ENCODE data around the gene TPTE2.
"Not testable (repeated sequence)": the region's sequence is repeated elsewhere in the genome, so short reads cannot be mapped to it uniquely, and the experiment has no call there.

The TPTE2 gene

DNA sequence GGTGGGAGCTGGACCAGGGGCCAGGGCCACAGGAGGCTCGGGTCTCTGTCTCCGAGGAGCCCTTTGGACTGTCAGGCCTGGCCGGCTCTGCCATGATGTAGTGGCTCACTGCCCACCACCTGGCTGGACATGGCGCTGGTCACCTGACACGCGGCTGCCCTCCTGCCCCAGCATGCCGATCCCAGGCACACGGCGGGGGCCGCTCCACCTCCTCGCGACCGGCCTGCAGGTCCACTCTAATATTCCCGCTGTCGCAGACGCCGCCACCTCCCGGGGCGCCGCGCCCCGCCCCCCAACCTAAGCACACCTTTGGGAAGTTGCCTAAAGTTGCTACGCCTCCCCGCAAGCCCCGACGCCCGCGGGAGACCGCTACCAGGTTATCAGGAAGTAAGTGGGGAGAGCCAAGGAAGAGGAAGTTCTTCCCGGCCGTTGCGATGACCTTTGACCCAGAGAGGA is at the start of gene TPTE2:
Gene TPTE2, minus strand, starts transcription at position 406 of the 456 bp plus-strand sequence. CDS start 58,298 bp downstream, outside the sequence.
- not testable (repeated sequence) for DNase-seq

DNA sequence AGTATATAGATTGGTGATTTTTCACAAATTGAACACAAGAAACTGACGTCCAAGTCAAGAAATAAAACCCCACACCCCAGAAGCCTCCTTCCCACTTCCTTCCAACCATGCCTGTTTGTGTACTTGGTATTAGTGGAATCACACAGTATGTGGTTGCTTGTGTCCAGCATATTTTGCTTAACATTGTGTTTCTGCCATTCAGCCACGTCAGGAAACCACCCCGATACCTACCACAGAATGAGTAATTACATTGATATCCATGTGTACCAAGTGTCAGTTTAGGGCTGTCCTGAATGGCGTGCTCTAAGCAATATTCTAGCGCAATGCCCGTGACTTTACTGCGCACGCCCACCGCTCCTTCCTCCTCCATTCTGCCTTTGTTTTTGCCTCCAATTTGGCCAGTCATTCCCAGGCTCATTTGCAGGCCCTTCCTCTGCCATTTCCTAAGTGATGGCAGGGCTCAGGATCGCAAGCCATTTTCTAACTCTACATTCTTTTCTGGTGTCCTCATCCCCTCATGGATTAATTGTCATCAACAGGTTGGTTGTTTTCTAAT is 46.3 kb upstream of the TPTE2 start:
- DNase-seq = no peak

DNA sequence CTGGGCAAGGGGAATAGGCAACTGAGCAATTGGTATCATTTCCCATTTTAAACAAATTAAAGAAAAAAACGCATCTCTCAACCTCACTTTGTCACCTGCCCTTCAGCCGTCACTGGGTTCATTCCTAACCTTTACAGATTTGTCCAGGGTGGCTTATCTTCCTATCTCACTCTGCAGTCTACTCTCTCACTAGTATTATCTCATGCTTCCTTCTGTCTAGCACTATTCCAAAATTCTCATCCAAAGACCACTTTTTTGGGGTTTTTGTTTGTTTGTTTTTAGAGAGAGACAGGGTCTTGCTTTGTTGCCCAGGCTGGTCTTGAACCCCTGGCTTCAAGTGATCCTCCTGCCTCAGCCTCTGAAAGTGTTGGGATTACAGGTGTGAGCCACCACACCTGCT is 45.4 kb upstream of the TPTE2 start:
- DNase-seq = no peak

DNA sequence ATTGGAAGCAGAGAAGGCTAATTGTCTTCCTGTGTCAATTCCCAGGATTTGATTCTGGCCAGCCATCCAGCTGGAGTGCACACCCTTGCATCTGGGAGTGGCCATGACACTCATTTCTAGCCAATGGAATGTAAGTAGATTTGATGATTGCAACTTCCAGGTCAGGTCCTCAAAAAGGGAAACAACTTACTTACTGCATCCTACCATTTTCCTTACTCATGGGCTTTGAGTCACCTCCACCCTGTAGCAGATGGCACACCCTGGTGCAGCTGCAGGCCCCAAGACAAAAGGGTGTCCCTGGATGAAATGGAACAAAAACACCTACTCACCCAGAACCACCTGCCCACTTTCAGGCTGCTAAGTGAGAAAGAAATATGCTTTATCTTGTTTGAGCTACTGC is 44.8 kb upstream of the TPTE2 start:
- DNase-seq = no peak

DNA sequence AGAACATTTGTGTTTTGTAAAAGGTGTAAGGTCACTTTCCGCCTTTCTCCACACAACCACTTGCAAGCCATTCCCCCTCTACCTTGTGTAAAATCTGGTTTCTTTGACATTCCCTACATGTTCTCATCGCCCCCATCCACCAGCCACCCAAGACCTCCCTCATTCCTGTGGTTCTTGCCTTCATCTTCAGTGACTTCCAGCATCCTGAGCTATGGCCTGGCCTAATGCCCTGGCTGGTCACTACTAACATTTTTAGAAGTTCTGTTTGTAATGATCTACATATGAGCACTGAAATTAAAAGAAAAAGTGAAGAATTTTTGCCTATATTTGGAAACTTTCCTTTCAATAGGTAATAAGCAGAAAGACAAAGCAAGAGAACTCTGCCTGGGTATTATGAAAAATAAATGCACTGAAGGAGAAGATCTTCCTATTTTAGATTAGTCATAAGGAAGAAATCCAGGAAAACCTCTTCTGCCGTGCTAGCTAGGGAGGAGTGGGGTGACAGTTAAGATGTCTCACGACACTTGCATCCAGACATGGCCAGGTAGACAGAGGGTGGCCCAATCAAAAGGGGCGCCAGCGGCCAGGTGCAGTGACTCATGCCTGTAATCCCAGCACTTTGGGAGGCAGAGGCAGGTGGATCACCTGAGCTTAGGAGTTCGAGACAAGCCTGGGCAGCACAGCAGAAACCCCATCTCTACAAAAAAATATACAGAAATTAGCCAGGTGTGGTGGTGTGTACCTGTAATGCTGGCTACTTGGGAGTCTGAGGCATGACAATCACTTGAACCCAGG is 44.0 kb upstream of the TPTE2 start:
- DNase-seq = no peak

DNA sequence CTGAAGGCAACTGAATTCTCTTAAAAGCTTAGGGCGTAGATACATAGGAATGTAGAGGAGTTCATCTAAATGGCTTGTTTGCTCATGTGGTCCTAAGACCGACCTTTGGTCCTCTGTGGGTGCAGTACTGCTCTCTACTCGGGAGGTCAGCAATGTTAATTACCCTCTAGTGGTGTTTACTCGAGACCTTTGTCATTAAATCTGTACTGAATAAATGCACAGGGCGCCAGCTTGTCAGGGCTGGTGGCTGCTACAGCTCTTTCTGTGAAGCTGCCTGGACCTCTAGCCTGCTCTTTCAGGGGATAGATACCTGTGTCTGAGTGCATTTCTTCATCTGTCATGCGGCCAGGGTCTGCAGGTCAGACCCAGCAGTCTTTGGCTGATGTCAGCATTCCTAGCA is 43.0 kb upstream of the TPTE2 start:
- no peak for DNase-seq

DNA sequence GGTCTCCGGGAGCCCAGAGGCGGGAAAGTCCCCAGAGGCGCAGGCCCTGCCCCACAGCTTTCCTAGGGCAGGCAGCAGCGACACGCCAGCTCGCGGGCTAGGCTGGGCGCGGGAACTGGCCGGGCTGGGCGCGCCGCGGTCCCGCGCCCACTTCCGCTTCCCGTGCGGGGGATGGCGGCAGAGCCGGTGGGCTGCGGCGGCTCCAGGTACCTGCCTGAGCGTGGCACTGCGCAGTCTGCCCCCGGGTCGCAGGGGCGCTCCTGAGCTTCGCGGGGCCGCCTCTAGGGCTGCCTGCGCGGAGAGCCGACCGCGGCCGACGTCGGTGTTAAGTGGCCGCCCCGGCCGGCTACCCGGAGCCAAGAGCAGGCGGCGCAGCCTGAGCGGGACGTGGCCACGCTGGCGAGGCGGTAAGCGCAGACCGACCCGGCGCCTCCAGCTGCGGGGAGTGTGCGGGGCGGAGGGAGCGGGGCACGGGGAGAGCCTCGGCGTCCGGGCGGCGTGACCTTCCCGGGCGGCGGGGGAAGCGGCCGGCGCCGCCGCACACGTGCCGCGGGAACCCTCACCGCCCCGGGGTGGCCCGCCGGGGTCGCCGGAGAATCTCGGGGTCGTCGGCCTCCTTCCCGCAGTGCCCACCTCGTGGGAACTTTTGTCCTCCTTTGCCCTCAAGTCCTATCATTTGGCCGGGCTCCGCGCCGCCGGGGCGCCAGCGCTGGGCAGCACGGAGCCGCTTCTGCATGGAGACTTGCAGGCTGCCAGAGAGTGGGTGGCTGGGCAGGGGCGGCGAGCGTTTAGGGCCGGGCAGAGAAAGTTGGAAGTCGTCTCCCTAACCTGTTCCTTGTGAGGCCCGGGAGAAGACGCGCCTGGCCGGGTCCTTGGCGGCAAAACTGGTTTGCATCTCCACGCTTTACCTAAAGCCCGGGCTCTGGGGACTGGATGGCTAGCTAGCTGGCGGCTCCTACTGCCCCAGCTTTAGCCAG is 40.7 kb upstream of the TPTE2 start:
- no peak for DNase-seq

DNA sequence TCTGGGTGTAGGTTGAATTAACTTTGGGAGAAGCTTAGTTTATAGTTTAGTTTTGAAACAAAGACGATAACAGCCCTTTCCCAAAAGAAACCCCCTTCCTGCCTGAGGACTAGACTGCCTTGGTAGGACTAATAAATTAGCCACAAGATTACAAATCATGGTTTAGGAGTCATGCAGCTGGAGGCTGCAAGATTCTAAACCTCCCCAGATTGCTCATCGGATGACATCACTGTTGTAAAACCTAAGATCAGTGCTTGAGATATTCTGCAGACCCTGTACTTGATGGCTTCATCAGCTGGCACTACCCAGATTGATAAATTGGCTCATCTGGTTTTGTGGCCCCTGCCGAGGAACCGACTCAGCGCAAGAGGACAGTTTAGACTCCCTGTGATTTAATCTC is 36.2 kb upstream of the TPTE2 start:
- DNase-seq = no peak

DNA sequence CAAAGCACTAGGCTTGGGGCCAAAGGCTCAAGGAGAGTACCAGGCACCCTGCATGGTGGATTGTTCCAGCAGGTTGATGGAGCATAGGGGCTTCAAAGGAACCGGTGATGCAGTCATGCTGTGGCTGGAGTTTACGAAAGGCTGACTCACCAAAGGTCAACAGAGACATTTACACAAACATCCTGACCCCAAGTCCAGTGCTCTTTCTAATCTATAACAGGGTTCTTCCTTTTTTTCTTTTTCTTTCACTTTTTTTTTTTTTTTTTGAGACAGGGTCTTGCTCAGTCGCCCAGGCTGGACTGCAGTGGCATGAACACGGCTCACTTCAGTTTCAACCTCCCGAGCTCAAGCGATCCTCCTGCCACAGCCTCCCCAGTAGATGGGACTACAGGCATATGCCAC is 35.6 kb upstream of the TPTE2 start:
- no peak for DNase-seq

DNA sequence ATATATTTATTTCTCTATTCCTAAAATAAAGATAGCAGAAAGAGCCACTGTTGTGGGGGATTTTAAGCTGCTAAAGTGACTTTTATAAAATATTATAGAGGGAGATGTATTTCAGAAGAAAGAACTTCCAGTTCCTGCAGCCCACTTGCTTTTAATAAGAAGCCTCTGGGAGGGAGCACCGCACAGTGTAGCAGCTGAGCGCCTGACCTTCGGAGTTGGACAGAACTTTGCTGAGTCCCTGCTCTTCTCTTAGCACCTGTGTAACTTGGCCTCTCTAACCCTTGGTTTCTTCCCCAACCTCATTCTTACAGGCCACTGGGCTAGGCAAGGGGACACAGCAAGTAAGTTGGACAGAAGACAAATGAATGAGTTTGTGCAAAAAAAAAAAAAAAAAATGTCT is 34.8 kb upstream of the TPTE2 start:
- DNase-seq = no peak

DNA sequence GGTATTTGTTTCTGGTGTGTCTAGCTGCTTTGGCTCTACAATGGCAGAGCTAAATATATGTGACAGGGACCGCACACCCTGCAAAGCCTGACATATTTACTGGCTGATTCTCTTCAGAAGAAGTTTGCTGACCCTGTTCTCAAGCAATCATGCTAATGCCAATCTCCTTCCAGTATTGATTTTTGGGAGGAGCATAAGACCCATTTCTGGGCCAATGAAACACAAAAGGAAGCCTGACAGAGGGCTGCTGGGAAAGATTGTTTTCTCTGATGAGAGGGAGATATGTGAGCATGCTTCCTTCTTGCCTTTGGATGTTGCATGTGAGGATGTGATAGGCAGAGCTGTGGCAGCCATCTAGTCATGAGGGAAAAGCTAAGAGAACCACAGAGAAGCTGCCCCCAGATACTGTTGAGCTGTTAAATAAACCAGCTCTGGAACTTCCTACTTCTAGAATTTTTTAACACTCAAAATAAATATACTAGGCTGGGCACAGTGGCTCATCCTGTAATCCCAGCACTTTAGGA is 31.4 kb upstream of the TPTE2 start:
- no peak for DNase-seq

DNA sequence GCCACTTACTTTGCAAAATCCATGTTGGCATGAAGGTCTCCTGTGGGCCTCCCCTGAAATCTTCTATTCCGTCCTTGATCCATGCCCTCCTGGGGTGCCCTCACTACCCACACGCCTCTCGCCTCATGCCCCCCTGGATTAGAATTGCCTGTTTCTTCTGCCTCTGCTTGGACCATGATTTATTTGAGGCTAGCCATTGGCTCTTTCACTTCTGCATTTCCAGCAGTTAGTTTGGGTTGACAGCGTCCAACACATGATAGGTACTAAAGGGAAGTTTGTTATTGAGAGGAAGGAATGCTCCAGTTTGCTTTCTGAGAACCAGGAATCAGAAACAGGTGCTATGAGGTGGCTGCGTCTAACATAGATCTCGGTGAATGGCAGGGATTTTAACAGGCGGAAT is 30.5 kb upstream of the TPTE2 start:
- no peak for DNase-seq

DNA sequence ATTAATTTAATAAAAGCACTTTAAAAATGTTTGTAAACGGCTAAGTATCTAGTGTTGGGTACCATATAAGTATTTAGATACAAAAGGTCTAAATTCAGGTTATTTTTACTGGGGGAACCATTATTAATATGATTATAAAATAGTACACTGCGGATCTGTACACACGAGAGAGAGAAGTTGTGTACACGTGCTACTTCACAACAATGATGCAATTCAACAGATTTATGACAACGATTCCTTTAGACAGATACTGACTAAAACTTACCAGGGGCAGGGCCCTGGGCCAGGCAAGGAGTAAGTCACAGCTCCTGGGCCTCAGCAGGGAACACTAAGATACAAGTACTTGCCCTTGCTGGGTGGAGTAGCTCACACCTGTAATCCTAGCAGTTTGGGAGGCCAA is 29.1 kb upstream of the TPTE2 start:
- DNase-seq = no peak

DNA sequence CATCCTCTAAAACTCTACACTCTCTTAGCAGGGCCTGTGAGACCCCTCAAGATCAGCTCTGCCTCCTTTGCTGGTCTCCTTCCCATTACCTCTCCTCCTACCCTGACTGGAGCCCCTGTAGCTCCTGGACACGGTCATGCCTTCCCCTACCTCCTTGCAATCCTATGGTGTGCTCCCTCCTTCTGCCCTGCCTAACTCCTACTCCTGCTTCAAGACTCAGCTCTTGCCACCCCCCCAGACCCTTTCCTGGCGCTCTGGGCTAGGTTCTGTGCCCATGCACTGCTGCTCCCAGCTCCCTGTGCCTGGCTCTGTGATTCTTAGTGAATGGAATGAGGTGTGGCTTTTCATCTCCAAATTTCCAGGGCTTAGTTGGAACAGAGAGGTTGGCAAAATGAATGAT is 28.0 kb upstream of the TPTE2 start:
- no peak for DNase-seq

DNA sequence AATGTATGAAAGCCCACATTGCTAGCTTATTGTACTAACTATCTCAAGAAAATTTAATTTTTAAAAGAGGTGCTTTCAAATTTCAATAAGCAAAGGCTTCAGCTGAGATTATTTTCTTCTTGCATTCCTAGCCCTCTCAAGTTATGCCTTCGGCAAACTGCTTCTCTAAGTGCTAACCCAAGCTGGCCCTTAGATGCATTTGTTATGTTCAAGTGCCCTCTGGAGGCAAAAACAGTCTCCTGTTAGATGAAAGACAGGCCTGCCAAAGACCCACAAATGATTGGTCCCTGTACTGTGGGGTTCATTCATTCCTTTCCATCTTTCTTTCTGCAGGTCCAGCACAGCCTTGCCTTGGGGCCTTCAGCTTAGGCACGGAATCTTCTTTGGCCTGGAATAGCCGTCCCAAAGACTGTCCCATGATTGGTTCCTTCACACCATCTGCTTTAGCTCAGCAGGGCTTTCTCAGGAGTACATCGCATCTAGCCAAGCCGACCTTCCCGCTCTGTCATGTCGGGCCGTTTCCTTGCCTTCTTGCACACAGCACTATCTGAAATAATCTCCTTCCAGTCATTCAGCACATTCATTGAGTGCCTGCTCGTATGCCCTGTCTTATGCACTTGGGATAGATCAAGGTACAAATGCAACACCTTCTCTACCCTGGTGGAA is 26.4 kb upstream of the TPTE2 start:
- no peak for DNase-seq

DNA sequence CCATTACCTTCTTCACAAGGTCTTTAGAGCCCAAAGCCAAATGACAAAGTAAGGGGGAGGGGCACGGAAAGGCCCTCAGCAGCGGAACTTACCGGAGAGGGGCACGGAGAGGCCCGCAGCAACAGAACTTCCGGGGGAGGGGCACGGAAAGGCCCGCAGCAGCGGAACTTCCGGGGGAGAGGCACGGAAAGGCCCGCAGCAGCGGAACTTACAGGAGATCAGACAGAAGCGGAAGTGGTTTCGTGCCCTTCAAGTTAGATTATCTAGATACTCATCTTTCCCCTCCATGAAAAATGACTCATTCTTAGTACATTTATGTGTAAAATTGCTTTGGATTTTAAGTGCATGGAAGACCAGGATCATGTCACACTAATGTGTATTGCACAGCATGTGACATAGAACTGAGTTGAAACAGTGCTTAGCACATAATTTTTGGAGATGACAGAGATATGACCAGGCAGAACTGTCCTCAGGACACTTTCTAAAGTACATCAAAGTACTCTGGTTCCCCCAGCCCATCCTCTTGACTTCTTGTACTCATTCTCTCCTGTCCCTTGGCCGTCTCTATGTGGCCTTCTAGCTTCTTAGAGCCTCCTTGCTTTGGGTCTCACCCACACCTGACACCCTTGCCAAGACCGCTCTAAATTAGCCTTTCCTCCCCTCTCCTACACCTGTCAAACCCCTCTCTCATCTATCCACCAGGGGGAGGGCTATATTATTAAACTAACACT is 25.7 kb upstream of the TPTE2 start:
- no peak for DNase-seq

DNA sequence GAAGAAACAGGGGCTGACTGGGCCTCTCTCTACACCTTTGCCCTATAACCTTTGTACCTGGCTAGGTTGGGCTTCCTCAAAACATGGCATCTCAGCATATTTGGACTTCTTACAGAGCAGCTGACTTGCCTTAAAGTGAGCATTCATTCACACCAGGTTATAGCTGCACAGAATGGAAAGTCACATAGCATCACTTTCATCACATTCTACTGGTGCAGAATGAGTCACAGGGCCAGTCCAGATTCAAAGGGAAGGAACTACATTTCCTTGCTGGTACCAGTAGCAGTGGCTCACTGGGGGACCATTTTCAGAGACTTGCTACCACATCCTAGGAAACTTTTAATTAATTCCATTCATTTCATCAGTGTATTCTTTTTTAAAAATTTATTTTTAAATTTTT is 20.3 kb upstream of the TPTE2 start:
- no peak for DNase-seq

DNA sequence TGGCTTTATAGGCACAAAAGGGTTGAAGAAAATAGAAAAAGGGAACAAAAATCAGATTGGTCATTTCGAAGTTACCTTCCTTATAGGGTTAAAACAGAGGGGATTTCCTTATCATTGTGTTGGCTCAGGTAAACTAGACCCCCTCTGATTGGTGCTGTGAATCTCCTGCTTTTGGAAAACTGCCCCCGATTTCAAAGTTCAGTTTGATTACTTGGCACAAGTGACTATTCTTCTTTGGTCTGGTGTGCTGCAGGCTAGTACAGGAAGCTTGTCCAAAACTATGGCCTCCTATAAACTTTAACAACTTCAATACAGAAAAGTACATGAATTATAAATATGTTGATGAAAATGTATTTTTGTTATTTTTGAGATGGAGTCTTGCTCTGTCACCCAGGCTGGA is 13.9 kb upstream of the TPTE2 start:
- DNase-seq = no peak

DNA sequence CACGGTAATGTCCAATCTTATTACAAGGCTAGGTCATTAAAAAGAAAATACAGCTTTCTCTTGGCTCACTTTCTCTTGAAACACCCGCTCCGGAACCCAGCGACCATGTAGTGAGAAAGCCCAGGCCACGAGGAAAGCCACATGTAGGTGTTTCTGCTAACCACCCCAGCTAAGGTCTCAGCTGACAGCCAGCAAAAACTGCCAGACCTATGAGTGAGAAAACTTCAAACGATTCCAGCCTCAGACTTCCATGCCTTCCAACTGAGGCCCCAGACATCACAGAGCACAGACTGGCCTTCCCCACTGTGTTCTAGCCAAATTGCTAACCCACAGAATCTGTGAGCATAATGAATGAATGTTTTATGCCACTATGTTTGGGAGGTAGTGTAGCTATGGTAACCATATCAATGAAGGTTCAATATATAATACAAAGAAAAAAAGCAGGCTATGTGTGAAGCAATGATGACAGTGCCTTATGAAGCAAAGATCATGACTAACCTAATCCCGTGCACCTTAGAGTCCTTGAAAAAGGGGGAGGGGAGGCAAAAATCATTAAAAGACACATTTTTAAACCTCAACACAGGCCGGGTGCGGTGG is 11.9 kb upstream of the TPTE2 start:
- no peak for DNase-seq

DNA sequence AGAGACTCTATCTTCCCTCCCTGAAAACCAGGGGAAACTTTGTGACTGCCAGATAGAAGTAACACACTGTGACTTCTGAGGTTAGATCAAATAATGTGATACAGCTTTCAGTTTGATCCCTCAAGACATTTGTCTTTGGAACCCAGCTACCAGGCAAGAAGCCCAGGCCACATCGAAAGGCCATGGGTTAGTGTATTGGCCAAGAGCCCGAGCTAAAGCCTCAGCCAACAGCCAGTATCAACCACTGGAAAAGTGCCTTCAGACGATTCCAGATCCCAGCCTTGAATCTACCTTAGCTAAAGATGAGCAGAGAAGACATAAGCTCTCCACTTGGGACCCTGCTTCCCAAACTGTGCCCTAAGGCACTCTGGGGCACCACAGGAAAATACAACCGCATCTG is 10.9 kb upstream of the TPTE2 start:
- DNase-seq = no peak

DNA sequence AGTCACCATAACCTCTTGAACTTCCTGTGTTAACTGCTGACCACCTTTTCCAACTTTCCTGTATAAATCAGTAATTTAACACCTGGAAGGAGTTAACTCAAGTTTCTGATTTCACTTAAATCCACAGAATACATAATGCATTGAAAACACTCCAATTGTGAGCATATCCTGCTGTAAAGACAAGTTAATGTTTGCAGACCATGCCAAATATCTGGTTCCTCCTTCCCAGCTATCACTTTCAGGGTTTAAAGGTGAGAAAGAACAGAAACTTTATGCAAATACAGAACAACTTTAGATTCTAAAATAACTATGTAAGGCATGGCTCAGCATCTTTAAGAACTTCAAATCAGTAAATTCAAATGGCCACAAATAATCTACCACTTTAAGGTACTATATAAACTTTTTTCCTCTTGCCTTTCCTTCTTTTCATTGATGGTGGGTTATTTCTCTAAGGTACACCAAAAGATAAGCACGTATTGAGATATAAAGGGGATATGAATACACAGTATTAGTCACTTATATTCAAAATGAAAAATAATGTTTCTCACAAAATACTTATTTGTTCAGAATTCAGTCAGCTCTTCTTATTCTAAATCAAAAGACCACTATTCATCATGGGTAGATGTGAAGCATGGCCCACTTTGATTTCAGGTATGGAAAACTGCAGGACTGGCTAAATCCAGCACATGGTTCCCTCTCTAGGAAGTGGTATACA is 6.6 kb upstream of the TPTE2 start:
- DNase-seq = no peak

Data from amniotic stem cell (primary cell).